GM08714 (cell line): ENCODE measurements around the gene TMEM59L.

Source experiments
- H3K4me3 ChIP-seq: fragments of 200-500 bp; sonication (Bioruptor generic); 2 replicates; pipeline ENCODE4 v1.5.1; 2014; ENCODE audit warnings: mild to moderate bottlenecking, low read length, inconsistent platforms
- ZNF274 ChIP-seq: IDR thresholded peaks from 2 replicates; pipeline ENCODE4 v1.6.1; 2012; ENCODE audit warnings: mild to moderate bottlenecking, low read depth, low read length

TMEM59L gene

GRCh38 chr19:18636183-18636968 is 23.7 kb downstream of the TMEM59L start:
- no peak for TF ChIP-seq ZNF274
- peak overlapping the region; percentile 56; the same call in 1 of the 2 replicates for H3K4me3 ChIP-seq

DNA sequence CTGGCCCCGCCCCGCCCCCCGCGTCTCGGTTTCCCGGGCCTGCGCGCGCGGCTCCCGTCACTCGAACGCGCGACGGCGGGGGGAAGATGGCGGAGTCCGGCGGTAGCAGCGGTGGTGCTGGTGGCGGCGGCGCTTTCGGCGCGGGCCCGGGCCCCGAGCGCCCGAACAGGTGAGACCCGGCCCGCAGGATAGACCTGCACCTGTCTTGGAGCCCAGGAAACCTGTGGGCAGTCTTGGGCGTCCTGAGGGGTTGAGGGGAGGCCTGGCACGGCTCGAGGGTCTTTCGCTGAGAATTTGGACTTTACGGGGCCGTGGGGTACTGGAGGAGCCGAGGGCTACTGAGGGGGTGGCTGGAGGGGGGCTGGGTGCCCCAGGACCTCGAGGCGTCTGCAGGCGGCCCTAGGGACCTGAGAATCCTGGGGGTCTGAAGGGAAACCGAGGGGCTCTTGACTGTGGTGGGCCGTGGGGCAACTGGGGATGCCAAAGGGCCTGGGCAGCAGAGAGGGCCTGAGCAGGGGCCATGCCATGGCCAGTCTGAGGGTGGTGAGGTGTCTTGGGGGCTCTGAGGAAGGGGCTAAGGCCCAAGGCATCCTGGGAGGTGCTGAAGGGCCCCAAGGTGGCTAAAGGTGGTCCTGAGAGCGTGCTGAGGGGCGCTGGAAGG is 24.4 kb downstream of the TMEM59L start, which contains the start of gene KLHL26:
TSS of gene KLHL26 (plus strand) at position 60 of the 661 bp plus-strand sequence. CDS start at position 87, 27 bp downstream.
- TF ChIP-seq ZNF274, result no peak
- H3K4me3 ChIP-seq, result peak within 1 kb of the TSS; percentile 75

DNA sequence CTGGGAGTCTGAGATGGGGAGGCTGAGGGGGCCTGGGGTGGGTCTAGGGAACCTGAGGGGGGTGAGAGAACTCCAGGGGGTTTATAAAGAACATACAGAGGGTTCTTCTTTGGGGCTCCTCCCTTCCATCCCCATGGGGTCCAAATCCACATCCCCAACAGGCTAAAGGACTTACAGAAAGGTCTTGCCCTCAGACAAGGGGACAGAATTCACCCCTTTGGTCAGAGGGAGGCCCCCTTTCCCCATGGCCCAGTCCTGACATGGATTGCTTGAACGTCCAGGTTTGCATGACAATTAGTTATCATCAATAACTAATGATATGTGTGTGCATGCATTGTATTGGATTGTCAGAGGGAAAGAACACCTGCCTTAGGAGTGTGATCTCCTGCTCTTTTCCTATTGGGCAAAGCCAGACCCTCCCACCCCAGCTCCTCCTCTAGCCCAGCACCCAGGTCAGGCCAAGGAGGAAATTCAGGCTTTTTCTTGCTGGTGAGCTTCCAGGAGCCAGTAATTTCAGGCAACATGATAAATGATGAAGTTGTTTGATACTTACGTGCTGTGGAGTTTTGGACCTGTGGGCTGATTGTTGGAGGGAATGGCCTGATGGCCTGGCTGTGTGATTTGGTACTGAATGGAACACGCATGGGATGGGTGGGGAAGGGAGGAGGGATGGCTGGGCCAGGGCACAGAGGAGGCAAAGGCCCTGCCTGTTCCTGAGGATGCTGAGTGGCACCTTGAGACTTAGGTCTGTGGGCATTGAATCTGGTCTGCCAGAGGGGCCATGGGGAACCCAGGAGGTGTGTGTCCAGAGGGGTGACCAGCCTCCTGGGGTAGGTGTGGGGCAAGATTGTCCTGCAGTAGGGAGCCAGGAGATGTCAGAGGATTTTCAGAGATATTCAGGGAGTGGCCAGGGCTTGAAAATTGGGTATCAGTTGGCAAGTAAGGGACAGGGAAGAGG is 25.3 kb downstream of the TMEM59L start:
- no peak for TF ChIP-seq ZNF274
- peak overlapping the region; percentile 75 for H3K4me3 ChIP-seq

- TF ChIP-seq ZNF274, result no peak
- no peak overlapping the region for H3K4me3 ChIP-seq
These were observed 27.1 kb downstream of the TMEM59L start for GRCh38 chr19:18639706-18640243.

- H3K4me3 ChIP-seq, result no peak overlapping the region
- no peak for TF ChIP-seq ZNF274
These were observed 31.7 kb downstream of the TMEM59L start for GRCh38 chr19:18644196-18645034.

DNA sequence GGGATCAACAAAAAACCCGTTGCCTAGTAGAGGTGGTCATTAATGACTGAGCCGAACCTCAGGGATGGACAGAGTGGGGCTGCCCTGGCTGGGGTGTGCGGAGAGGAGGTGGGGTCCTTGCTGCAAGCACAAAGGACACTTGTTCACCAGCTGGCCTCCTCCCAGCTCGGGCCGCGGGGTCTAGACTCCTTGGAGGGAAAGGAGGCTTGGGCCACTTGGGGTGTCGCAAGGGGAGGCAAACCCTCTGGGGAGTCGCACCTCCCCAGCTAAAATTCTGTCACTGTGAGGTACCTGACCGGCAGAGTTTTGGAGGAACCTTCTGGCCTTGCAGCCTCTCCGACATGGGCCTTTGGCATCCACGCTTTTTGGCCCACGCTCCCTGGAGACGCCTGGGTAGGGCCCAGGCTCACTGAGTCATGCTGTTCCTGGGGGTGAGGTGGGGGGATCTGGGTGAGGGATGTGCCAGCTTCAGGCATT is 32.4 kb downstream of the TMEM59L start:
- no peak overlapping the region for H3K4me3 ChIP-seq
- no peak for TF ChIP-seq ZNF274

DNA sequence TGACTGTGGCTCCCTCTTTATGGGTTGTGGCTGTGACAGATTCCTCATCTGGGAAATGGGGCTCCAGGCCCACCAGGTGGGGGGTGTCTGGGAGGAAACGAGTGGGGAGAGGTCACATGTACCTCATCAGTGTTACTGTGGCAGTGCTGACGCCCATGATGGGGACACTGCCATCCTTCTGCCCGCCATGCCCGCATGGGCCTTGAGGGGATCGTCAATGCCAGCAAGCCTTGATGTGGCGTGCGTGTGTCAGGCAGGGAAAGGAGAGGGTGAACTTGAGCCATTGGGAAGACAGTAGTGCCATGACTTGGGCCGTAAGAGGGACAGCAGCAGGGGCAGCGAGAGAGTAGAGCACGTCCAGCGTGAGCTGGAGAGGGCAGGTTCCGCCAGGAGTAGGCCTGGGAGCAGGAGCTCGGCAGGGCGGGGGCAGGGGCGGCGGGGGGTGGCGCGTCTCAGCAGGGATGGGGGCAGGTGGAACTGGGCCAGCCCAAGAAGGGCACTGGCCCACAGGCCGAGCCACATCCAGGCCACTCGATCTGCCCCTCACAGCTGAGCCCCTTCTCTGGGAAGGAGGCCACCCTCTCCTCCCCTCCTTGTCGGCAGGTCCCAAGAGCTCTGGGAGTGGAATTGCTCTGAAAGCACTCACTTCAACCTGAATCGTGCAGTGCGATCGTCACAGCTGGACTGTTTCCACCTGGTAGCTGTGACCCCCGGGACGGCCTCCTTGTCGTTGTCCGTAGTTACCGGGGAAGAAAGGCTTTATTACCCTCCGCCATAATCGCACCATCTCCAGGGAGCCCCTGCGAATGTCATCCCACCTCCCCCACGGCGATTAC is 34.1 kb downstream of the TMEM59L start:
- no peak overlapping the region for H3K4me3 ChIP-seq
- no peak for TF ChIP-seq ZNF274

DNA sequence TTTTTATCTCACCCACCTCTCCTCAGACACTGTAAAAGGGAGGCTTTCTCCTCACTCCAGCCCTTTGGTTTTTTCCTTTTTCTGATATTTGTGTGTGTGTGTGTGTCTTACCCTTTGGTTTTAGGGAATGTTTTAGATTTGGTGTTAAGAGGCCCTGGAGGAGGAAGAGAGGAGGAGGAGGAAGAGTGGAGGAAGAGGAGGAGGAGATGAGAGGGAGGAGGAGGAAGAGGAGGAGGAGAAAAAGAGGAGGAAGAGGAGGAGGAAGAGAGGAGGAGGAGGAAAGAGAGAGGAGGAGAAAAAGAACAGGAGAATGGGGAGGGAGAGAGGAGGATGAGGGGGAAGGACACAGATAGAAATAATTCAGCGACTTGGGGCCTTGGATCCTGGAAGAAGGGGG is 34.7 kb downstream of the TMEM59L start:
- H3K4me3 ChIP-seq, result no peak overlapping the region
- TF ChIP-seq ZNF274, result no peak

GRCh38 chr19:18647807-18648206 is 35.1 kb downstream of the TMEM59L start:
- no peak for TF ChIP-seq ZNF274
- no peak overlapping the region for H3K4me3 ChIP-seq

DNA sequence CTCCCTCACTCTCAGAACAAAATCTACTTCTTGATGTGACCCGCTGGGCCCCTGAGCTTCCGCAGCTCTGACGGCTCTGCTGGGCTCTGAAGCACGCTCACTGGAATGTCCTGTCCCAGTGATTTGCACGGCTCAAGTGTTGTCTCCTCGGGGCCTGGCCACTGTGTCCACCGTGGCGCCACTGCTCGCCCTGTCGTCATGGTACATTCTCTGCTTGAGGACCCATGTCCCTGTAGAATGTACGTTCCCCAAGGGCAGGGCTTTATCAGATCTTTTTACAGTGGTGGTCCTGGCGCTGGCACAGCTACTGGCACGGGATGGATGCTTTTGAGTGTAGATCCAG is 36.3 kb downstream of the TMEM59L start:
- no peak for TF ChIP-seq ZNF274
- H3K4me3 ChIP-seq, result no peak overlapping the region

GRCh38 chr19:18649371-18650020 is 36.8 kb downstream of the TMEM59L start:
- no peak for TF ChIP-seq ZNF274
- no peak overlapping the region; the same call in 1 of the 2 replicates for H3K4me3 ChIP-seq

- H3K4me3 ChIP-seq, result no peak overlapping the region; the same call in 1 of the 2 replicates
- no peak for TF ChIP-seq ZNF274
These were observed 37.3 kb downstream of the TMEM59L start for GRCh38 chr19:18650021-18650390.
